ENCODE measurements around the gene ZBTB40.

DNA sequence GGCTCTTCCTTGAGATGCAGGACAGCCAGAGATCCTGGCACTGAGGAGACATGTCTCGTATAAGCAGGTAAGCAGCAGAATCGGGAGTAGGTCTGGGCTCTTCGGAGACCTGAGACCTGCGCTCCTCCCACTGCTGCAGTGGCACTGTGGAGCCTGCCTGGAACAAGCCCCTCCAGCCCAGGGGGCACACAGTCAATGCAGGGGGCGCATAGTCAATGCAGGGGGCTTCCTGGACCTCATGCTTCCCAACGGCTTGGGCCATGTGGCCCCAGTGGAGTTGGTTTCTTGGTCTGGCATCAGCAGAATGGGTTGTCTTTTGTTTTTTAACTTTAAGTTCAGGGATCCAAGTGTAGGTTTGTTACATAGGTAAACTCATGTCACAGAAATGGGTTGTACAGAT lies 83.7 kb downstream of the ZBTB40 start:
- TF ChIP-seq, protein P1, sequence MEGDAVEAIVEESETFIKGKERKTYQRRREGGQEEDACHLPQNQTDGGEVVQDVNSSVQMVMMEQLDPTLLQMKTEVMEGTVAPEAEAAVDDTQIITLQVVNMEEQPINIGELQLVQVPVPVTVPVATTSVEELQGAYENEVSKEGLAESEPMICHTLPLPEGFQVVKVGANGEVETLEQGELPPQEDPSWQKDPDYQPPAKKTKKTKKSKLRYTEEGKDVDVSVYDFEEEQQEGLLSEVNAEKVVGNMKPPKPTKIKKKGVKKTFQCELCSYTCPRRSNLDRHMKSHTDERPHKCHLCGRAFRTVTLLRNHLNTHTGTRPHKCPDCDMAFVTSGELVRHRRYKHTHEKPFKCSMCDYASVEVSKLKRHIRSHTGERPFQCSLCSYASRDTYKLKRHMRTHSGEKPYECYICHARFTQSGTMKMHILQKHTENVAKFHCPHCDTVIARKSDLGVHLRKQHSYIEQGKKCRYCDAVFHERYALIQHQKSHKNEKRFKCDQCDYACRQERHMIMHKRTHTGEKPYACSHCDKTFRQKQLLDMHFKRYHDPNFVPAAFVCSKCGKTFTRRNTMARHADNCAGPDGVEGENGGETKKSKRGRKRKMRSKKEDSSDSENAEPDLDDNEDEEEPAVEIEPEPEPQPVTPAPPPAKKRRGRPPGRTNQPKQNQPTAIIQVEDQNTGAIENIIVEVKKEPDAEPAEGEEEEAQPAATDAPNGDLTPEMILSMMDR (IDR thresholded peaks at IDR 0.05 in 8 of 11, conservative IDR thresholded peaks at IDR 0.05 in 3 of 11) = no peak
- TF ChIP-seq POLR2A (IDR thresholded peaks at IDR 0.05) = no peak

Measured in spleen (tissue), 7 donors.